ENCODE measurements around the gene CPAMD8. TPM values are rescaled to one million over a fixed set of nuclear protein-coding genes. Genes with fewer than 3 reads are reported as not detected.

The CPAMD8 gene
- total and polyA plus RNA-seq, 9 of the 15 experiments (the other 6 are each of a cell fraction or from before 2014, with no cell fraction given), result 0.20 to 2.1 (median 1.3) TPM

DNA sequence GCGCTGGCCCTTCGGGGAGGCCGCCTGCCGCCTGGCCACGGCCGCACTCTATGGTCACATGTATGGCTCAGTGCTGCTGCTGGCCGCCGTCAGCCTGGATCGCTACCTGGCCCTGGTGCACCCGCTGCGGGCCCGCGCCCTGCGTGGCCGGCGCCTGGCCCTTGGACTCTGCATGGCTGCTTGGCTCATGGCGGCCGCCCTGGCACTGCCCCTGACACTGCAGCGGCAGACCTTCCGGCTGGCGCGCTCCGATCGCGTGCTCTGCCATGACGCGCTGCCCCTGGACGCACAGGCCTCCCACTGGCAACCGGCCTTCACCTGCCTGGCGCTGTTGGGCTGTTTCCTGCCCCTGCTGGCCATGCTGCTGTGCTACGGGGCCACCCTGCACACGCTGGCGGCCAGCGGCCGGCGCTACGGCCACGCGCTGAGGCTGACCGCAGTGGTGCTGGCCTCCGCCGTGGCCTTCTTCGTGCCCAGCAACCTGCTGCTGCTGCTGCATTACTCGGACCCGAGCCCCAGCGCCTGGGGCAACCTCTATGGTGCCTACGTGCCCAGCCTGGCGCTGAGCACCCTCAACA is 136.6 kb downstream of the CPAMD8 start (continued):
- TF ChIP-seq RB1 (IDR thresholded peaks at IDR 0.05; ENCODE audit: low read depth) (peak; percentile 69; the same call in 1 of the 2 replicates), DNMT1 (IDR thresholded peaks at IDR 0.05) (no peak), CUX1 (CRISPR knock-in tag; IDR thresholded peaks at IDR 0.05) (peak; percentile 97), KLF13 (tag; IDR thresholded peaks at IDR 0.05; ENCODE audit: borderline replicate concordance, low read depth) (no peak), NFYB (IDR thresholded peaks at IDR 0.05; ENCODE audit: extremely low read depth, insufficient read length) (no peak), BCLAF1 (IDR thresholded peaks at IDR 0.05; ENCODE audit: borderline replicate concordance in 1 of 2, control insufficient read depth in 1 of 2, low read depth in 2 of 2, low read length in 1 of 2) (no peak), ZBTB2 (IDR thresholded peaks at IDR 0.05) (no peak), BCL6 (CRISPR knock-in tag; IDR thresholded peaks at IDR 0.05) (no peak), XRCC3 (IDR thresholded peaks at IDR 0.05) (no peak), NKRF (IDR thresholded peaks at IDR 0.05; ENCODE audit: borderline replicate concordance) (no peak), POLR2A (conservative IDR thresholded peaks at IDR 0.05) (no peak), NFXL1 (CRISPR knock-in tag; IDR thresholded peaks at IDR 0.05) (no peak), FIP1L1 (IDR thresholded peaks at IDR 0.05; ENCODE audit: low read depth, low read length, poor library complexity, severe bottlenecking) (peak; percentile 95)
- TF ChIP-seq, protein P1, sequence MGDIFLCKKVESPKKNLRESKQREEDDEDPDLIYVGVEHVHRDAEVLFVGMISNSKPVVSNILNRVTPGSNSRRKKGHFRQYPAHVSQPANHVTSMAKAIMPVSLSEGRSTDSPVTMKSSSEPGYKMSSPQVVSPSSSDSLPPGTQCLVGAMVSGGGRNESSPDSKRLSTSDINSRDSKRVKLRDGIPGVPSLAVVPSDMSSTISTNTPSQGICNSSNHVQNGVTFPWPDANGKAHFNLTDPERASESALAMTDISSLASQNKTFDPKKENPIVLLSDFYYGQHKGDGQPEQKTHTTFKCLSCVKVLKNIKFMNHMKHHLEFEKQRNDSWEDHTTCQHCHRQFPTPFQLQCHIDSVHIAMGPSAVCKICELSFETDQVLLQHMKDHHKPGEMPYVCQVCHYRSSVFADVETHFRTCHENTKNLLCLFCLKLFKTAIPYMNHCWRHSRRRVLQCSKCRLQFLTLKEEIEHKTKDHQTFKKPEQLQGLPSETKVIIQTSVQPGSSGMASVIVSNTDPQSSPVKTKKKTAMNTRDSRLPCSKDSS (IDR thresholded peaks at IDR 0.05; ENCODE audit: low read depth, partially characterized antibody), result no peak
